HEK293 (cell line): ENCODE measurements around the gene VEGFC.

Experiments
- CTCF ChIA-PET: fragments of 350-600 bp; formaldehyde crosslinking; extraction: SDS; loops from one replicate; lab custom pipeline; 2021; ENCODE audit warnings: antibody characterized with exemption; lab: Yijun Ruan, JAX
- POLR2A ChIA-PET: fragments of 300-600 bp; formaldehyde crosslinking; extraction: SDS; loops from one replicate; lab custom pipeline; 2020; ENCODE audit warnings: antibody characterized with exemption, inconsistent platforms; lab: Yijun Ruan, JAX
- H3K27ac ChIP-seq: fragments of 200-500 bp; sonication (Bioruptor generic); 2 replicates; pipeline ENCODE4 v1.5.1; 2014; ENCODE audit warnings: low read depth, low read length, control low read depth, inconsistent platforms; ENCODE audit errors: extremely low read depth
- H3K36me3 ChIP-seq, 2 experiments: fragments of 200-500 bp in 1 of 2; sonication (Bioruptor generic) in 1 of 2; 1 replicate in 1 of 2; 2 replicates in 1 of 2; pipeline ENCODE4 v1.5.1; 2014 to 2017; ENCODE audit warnings: inconsistent platforms in 2 of 2, low read length in 2 of 2; ENCODE audit not compliant: control insufficient read depth in 2 of 2, insufficient read depth in 1 of 2
- H3K4me1 ChIP-seq: fragments of 200-500 bp; sonication (Bioruptor generic); 2 replicates; pipeline ENCODE4 v1.5.1; 2014; ENCODE audit warnings: mild to moderate bottlenecking, low read length, inconsistent platforms; ENCODE audit not compliant: control insufficient read depth, insufficient read depth
- H3K4me3 ChIP-seq: 2 replicates; pipeline ENCODE4 v1.5.1; 2011; ENCODE audit warnings: low read depth, mild to moderate bottlenecking, control low read depth, low read length, moderate library complexity
- H3K9me3 ChIP-seq: fragments of 200-500 bp; sonication (Bioruptor generic); 2 replicates; pipeline ENCODE4 v1.5.1; 2014; ENCODE audit warnings: low read depth, low read length, inconsistent platforms; ENCODE audit not compliant: control insufficient read depth, insufficient read depth
- CTCF ChIP-seq: fragments of 450-650 bp; formaldehyde crosslinking; IDR thresholded peaks from 2 replicates; pipeline ENCODE4 v1.5.1; 2016; ENCODE audit warnings: missing biosample characterization, missing genetic modification characterization
- GLI4 ChIP-seq: fragments of 450-650 bp; formaldehyde crosslinking; IDR thresholded peaks from 2 replicates; pipeline ENCODE4 v1.5.1; 2016; ENCODE audit warnings: missing biosample characterization, missing genetic modification characterization
- INSM2 ChIP-seq: fragments of 450-650 bp; formaldehyde crosslinking; IDR thresholded peaks from 2 replicates; pipeline ENCODE4 v1.5.1; 2016; ENCODE audit warnings: missing biosample characterization, missing genetic modification characterization
- OSR2 ChIP-seq: fragments of 450-650 bp; formaldehyde crosslinking; IDR thresholded peaks from 2 replicates; pipeline ENCODE4 v1.5.1; 2016; ENCODE audit warnings: missing biosample characterization, missing genetic modification characterization
- PBX3 ChIP-seq: sonication (generic); formaldehyde crosslinking; IDR thresholded peaks from 2 replicates; pipeline ENCODE4 v1.8.1; 2022; ENCODE audit warnings: mild to moderate bottlenecking, moderate library complexity, missing genetic modification reagents
- REPIN1 ChIP-seq: fragments of 450-650 bp; formaldehyde crosslinking; IDR thresholded peaks from 2 replicates; pipeline ENCODE4 v1.5.1; 2017; ENCODE audit warnings: missing biosample characterization, missing genetic modification characterization, low read depth
- TCF7L2 ChIP-seq: IDR thresholded peaks from 2 replicates; pipeline ENCODE4 v1.6.1; 2011; ENCODE audit warnings: low read depth, mild to moderate bottlenecking, inconsistent platforms, low read length, moderate library complexity, borderline replicate concordance
- ZBTB26 ChIP-seq: fragments of 450-650 bp; formaldehyde crosslinking; optimal IDR thresholded peaks from 2 replicates; pipeline ENCODE3; 2016; ENCODE audit warnings: missing biosample characterization, mild to moderate bottlenecking, missing genetic modification characterization
- ZFP37 ChIP-seq: fragments of 450-650 bp; formaldehyde crosslinking; IDR thresholded peaks from 2 replicates; pipeline ENCODE4 v1.5.1; 2016; ENCODE audit warnings: missing biosample characterization, missing genetic modification characterization
- ZFP69B ChIP-seq: fragments of 450-650 bp; formaldehyde crosslinking; IDR thresholded peaks from 2 replicates; pipeline ENCODE4 v1.5.1; 2016; ENCODE audit warnings: missing biosample characterization, missing genetic modification characterization
- ZNF155 ChIP-seq: fragments of 450-650 bp; formaldehyde crosslinking; IDR thresholded peaks from 2 replicates; pipeline ENCODE4 v1.5.1; 2016; ENCODE audit warnings: missing biosample characterization, missing genetic modification characterization
- ZNF214 ChIP-seq: fragments of 450-650 bp; formaldehyde crosslinking; IDR thresholded peaks from 2 replicates; pipeline ENCODE4 v1.5.1; 2017; ENCODE audit warnings: missing biosample characterization, mild to moderate bottlenecking, missing genetic modification characterization, borderline replicate concordance
- ZNF24 ChIP-seq: fragments of 450-650 bp; formaldehyde crosslinking; IDR thresholded peaks from 2 replicates; pipeline ENCODE4 v1.5.1; 2016; ENCODE audit warnings: missing biosample characterization, missing genetic modification characterization
- ZNF350 ChIP-seq: fragments of 450-650 bp; formaldehyde crosslinking; IDR thresholded peaks from 2 replicates; pipeline ENCODE4 v1.5.0; 2017; ENCODE audit warnings: missing biosample characterization, mild to moderate bottlenecking, missing genetic modification characterization
- ZNF48 ChIP-seq: fragments of 450-650 bp; formaldehyde crosslinking; IDR thresholded peaks from 2 replicates; pipeline ENCODE4 v1.5.1; 2016; ENCODE audit warnings: missing biosample characterization, missing genetic modification characterization
- ZNF549 ChIP-seq: fragments of 450-650 bp; IDR thresholded peaks from 2 replicates; pipeline ENCODE4 v1.5.1; 2018; ENCODE audit warnings: missing biosample characterization, missing genetic modification characterization, mild to moderate bottlenecking, inconsistent platforms, moderate library complexity
- ZNF629 ChIP-seq: fragments of 450-650 bp; formaldehyde crosslinking; IDR thresholded peaks from 2 replicates; pipeline ENCODE4 v1.5.1; 2017; ENCODE audit warnings: missing biosample characterization, missing genetic modification characterization
- ZNF639 ChIP-seq: fragments of 450-650 bp; formaldehyde crosslinking; IDR thresholded peaks from 2 replicates; pipeline ENCODE4 v1.5.1; 2016; ENCODE audit warnings: missing biosample characterization, missing genetic modification characterization
- ZSCAN18 ChIP-seq: fragments of 450-650 bp; formaldehyde crosslinking; IDR thresholded peaks from 2 replicates; pipeline ENCODE4 v1.5.1; 2016; ENCODE audit warnings: missing biosample characterization, missing genetic modification characterization
- ZSCAN4 ChIP-seq: fragments of 450-650 bp; formaldehyde crosslinking; IDR thresholded peaks from 2 replicates; pipeline ENCODE4 v1.5.1; 2017; ENCODE audit warnings: missing biosample characterization, missing genetic modification characterization

Gene VEGFC

GRCh38 chr4:176799653-176800052 lies 6.9 kb upstream of the VEGFC start:
- Histone ChIP-seq H3K4me1 (no peaks in the 10 kb centered on the region), H3K27ac (no peak overlapping the region), H3K36me3 (no peaks in the 10 kb centered on the region), H3K4me3 (no peak overlapping the region), H3K9me3 (no peaks in the 10 kb centered on the region)
- ChIA-PET CTCF (no interaction called here), POLR2A (no interaction called here)
- TF ChIP-seq ZNF155 (no peak), CTCF (tag by site-specific recombination) (no peak), ZNF214 (tag by site-specific recombination) (no peak), REPIN1 (no peak), ZNF629 (tag by site-specific recombination) (no peak), ZNF24 (tag by site-specific recombination) (no peak), ZFP69B (tag by site-specific recombination) (no peak), ZNF549 (tag by site-specific recombination) (no peak), ZBTB26 (tag by site-specific recombination) (no peak), ZNF48 (tag by site-specific recombination) (no peak), ZNF639 (tag by site-specific recombination) (no peak), ZFP37 (no peak), ZSCAN18 (tag by site-specific recombination) (no peak), GLI4 (tag by site-specific recombination) (no peak), OSR2 (tag by site-specific recombination) (no peak), INSM2 (no peak), ZSCAN4 (tag by site-specific recombination) (no peak), ZNF350 (tag by site-specific recombination) (no peak), PBX3 (CRISPR knock-in tag) (no peak), TCF7L2 (no peak)
